SK-N-SH (cell line): Measurements from ENCODE around the gene TPBG.

ENCODE experiments used
- CTCF ChIP-seq: fragments of 200-600 bp; sonication (generic); IDR thresholded peaks from 2 replicates; pipeline ENCODE4 v1.6.1; 2017; ENCODE audit warnings: antibody characterized with exemption, mild to moderate bottlenecking, moderate library complexity
- EP300 ChIP-seq, 2 experiments: IDR thresholded peaks; 2 replicates each; pipeline versions ENCODE4 v1.4.0 to v1.6.1; 2012; ENCODE audit warnings: borderline replicate concordance in 1 of 2, low read depth in 1 of 2, low read length in 1 of 2
- FOSL2 ChIP-seq: IDR thresholded peaks from 2 replicates; pipeline ENCODE4 v1.4.0; 2012; ENCODE audit warnings: low read depth, mild to moderate bottlenecking, moderate library complexity, borderline replicate concordance
- RAD21 ChIP-seq: IDR thresholded peaks from 2 replicates; pipeline ENCODE4 v1.6.1; 2012; ENCODE audit warnings: mild to moderate bottlenecking, low read length
- YY1 ChIP-seq: IDR thresholded peaks from 2 replicates; pipeline ENCODE4 v1.4.0; 2012; ENCODE audit warnings: low read depth, mild to moderate bottlenecking

GRCh38 chr6:82397962-82398692 is 34.5 kb downstream of the TPBG start:
- TF ChIP-seq CTCF = no peak
- peak; percentile 22 to 50; a peak in 2 of 4 replicates for TF ChIP-seq EP300 (IDR thresholded peaks at IDR 0.05; ENCODE audit: borderline replicate concordance in 1 of 2, low read depth in 1 of 2, low read length in 1 of 2)
- peak; percentile 35 for TF ChIP-seq FOSL2
- TF ChIP-seq YY1 = no peak
- no peak for TF ChIP-seq RAD21
